ENCODE data around the gene TIGAR. TPM values are rescaled to one million over a fixed set of nuclear protein-coding genes. Genes with fewer than 3 reads are reported as not detected.

Gene TIGAR
- total RNA-seq, 1 donor from 2014 or later, result 21.0 TPM

DNA sequence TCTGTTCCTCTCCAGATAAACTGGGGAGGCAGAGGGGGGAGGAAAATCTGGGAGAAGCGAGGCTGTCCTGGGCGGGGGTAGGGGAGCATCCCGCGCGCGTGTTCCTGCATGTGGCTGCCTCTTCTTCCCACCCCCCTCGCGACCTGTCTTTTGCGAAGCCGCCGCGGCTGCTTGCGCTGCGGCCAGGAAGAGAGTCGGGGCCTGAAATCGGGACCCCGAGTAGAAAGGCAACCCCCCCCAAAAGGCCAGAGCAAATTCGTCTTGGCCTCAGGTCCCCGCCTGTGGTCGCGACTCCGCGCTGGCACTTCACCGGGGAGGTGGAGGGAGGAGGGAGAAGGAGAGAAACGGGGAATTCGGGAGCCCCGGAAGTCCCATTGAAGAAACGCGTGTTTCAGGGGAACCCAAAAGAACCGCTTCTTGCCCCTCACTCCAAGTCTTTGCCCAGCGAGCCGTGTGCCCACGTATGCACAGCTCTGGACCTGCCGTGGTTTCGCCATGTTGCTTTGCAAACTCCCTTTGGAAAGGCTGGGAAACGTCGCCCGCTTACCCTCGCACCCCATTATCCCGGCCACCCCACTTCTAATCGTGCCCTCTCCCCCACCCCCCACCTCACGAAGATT, 46.5 kb upstream of the TIGAR start:
- TF ChIP-seq, protein P1, sequence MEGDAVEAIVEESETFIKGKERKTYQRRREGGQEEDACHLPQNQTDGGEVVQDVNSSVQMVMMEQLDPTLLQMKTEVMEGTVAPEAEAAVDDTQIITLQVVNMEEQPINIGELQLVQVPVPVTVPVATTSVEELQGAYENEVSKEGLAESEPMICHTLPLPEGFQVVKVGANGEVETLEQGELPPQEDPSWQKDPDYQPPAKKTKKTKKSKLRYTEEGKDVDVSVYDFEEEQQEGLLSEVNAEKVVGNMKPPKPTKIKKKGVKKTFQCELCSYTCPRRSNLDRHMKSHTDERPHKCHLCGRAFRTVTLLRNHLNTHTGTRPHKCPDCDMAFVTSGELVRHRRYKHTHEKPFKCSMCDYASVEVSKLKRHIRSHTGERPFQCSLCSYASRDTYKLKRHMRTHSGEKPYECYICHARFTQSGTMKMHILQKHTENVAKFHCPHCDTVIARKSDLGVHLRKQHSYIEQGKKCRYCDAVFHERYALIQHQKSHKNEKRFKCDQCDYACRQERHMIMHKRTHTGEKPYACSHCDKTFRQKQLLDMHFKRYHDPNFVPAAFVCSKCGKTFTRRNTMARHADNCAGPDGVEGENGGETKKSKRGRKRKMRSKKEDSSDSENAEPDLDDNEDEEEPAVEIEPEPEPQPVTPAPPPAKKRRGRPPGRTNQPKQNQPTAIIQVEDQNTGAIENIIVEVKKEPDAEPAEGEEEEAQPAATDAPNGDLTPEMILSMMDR (IDR thresholded peaks at IDR 0.05; ENCODE audit: unreplicated experiment), result no peak
- peak overlapping the region; percentile 91 for H3K4me3 Mint-ChIP-seq
- DNase-seq (ENCODE audit: low spot score in 2 of 2, unreplicated experiment in 2 of 2), result no peak
- peaks cover 5% of the 10 kb centered on the region for H3K27me3 Mint-ChIP-seq (ENCODE audit: low read depth)
- peak overlapping the region; percentile 98 for H3K27ac Mint-ChIP-seq
- H3K9me3 Mint-ChIP-seq, result no peaks in the 10 kb centered on the region
- peaks cover 56% of the 10 kb centered on the region for H3K4me1 Mint-ChIP-seq
- peaks cover 8% of the 10 kb centered on the region for H3K36me3 Mint-ChIP-seq

DNA sequence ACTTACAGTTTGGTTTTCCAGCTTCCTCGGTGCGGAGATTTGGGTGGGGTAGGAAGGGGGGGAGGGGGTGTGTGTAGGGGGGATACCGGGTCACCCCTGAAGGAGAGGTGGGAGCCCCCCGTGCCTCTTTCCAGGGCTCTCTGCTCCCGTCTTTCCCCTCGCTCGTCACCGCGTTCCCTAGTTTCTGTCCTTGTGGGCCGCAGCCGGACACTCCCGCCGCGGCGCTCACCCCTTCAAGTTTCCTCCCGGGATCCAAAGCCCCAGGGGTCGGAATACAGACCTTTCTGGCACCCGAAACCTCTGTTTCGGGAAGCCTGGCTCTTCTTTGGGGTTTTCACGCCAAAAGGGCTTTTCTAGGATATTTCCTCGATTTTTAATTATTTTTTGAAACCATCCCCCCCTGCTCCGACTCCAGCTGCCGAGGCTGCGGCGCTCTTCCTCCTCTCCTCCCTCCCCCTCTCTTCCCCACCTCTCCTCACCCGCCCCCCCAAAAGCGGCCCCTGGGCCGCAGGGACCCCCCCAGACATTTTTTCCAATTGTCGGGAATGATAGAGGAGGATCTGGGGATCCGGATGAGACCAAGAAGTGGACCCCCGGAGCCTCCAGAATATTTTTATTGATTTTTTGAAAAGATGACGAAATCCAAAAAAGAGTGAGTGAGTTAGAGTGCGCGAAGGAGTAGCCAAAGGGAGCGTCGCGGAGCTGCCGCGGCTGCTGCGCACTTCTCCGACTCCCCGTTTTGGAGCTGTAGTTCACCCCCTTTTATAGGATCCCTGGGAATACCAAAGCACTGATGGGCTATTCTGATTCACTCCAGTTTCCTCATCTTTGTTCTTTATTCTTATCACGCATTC, 45.8 kb upstream of the TIGAR start:
- TF ChIP-seq, protein P1 (IDR thresholded peaks at IDR 0.05; ENCODE audit: unreplicated experiment), result no peak
- peaks cover 8% of the 10 kb centered on the region for H3K36me3 Mint-ChIP-seq
- H3K27ac Mint-ChIP-seq, result peak overlapping the region; percentile 98
- no peak for DNase-seq (ENCODE audit: low spot score in 2 of 2, unreplicated experiment in 2 of 2)
- peak overlapping the region; percentile 91 for H3K4me3 Mint-ChIP-seq
- no peaks in the 10 kb centered on the region for H3K9me3 Mint-ChIP-seq
- peaks cover 59% of the 10 kb centered on the region for H3K4me1 Mint-ChIP-seq
- peaks cover 3% of the 10 kb centered on the region for H3K27me3 Mint-ChIP-seq (ENCODE audit: low read depth)

DNA sequence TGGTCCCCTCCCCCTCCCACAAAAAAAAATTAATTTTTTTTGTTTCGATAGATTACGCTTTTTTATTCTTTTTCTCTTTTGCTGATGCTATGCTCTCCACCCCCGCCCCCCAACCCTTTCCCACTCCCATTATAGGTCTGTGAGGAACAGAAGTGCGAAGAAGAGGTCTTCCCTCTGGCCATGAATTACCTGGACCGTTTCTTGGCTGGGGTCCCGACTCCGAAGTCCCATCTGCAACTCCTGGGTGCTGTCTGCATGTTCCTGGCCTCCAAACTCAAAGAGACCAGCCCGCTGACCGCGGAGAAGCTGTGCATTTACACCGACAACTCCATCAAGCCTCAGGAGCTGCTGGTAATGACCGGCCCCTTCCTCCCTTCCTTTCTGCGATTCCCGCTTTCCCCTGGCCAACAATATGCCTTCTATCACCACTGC, 45.1 kb upstream of the TIGAR start:
- Mint-ChIP-seq H3K4me3 (peak overlapping the region; percentile 91), H3K9me3 (no peaks in the 10 kb centered on the region), H3K36me3 (peaks cover 12% of the 10 kb centered on the region), H3K27me3 (ENCODE audit: low read depth) (no peaks in the 10 kb centered on the region), H3K27ac (peak overlapping the region; percentile 98), H3K4me1 (peaks cover 62% of the 10 kb centered on the region)
- TF ChIP-seq, protein P1 (IDR thresholded peaks at IDR 0.05; ENCODE audit: unreplicated experiment), result no peak
- DNase-seq (ENCODE audit: low spot score in 2 of 2, unreplicated experiment in 2 of 2), result no peak

DNA sequence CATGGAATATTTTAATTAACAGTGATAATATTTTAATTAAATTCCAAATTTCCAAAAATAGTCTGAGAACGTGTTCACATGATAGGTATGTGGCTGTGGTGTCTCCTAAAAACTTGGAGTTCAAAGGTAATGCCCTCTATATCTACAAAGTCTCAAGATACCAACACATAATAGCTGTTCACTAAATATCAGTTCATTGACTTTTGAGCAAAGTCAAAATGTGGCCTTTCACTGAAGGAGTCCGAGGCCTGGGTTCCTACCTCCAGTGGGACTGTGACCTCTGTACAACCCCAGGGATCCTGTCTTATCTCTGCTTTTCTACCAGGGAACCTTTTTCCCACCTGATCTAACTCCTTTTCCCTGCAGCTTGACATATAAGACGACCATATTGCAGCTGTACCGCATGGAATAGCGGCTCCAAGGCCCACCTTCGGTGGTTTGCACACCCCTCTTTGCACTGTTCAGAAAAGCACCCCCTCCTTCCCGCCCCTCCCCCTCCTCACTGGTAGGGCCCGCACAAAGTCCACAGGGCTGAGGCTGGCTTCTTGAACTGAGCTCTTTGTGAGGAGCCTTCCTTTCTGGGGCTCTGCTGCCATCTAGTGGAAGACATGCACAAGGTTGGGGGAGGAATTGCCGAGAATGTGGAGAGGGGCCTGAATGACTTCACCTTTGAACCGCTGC, 44.3 kb upstream of the TIGAR start:
- peak; percentile 78 to 87 for DNase-seq (ENCODE audit: low spot score in 2 of 2, unreplicated experiment in 2 of 2)
- Mint-ChIP-seq H3K4me1 (peaks cover 66% of the 10 kb centered on the region), H3K36me3 (peaks cover 14% of the 10 kb centered on the region), H3K27me3 (ENCODE audit: low read depth) (no peaks in the 10 kb centered on the region), H3K9me3 (no peaks in the 10 kb centered on the region), H3K4me3 (peak overlapping the region; percentile 91), H3K27ac (peak overlapping the region; percentile 96)
- TF ChIP-seq, protein P1 (IDR thresholded peaks at IDR 0.05; ENCODE audit: unreplicated experiment), result peak; percentile 91

DNA sequence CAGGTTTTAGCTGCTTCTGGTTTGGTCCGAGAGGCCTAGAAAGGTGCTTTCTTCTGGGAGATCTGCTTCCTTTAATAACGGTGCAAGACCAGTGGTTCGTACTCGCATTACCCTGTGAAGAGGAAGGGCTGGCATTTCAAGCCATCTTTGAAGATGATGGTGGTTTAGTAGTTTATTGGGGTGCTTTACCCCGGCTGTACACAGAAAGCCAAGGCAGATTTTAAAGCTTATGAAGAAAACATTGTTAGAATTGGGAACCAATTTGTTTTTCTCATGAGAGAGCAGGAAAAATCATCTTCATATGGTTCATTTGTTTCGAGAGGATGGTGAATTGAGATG, 43.8 kb upstream of the TIGAR start:
- peaks cover 66% of the 10 kb centered on the region for H3K4me1 Mint-ChIP-seq
- no peaks in the 10 kb centered on the region for H3K9me3 Mint-ChIP-seq
- H3K27ac Mint-ChIP-seq, result peak overlapping the region; percentile 96
- H3K27me3 Mint-ChIP-seq (ENCODE audit: low read depth), result no peaks in the 10 kb centered on the region
- DNase-seq (ENCODE audit: low spot score in 2 of 2, unreplicated experiment in 2 of 2), result no peak
- TF ChIP-seq, protein P1 (IDR thresholded peaks at IDR 0.05; ENCODE audit: unreplicated experiment), result peak; percentile 57
- peak overlapping the region; percentile 91 for H3K4me3 Mint-ChIP-seq
- H3K36me3 Mint-ChIP-seq, result peaks cover 14% of the 10 kb centered on the region

Measured in mesothelial cell of epicardium (in vitro differentiated cells).